Amygdala (tissue), 56 donors: Measurements from ENCODE around the gene B3GAT3.
"Not testable (repeated sequence)": the region's sequence is repeated elsewhere in the genome, so short reads cannot be mapped to it uniquely, and the experiment has no call there.

Experiments used
- DNase-seq, 56 donors: peaks; one replicate each; lab custom pipeline; 2025; lab: John Stamatoyannopoulos, UW

The B3GAT3 gene

GRCh38 chr11:62621567-62622470 is at the start of gene B3GAT3:
B3GAT3 (minus strand) TSS chr11:62621986; CDS start chr11:62621947, 39 bp downstream.
- DNase-seq, result peak; percentile 84 to 99 (median 96)

- DNase-seq, result no peak
Observed at GRCh38 chr11:62671236-62671607, 49.4 kb upstream of the B3GAT3 start.

DNA sequence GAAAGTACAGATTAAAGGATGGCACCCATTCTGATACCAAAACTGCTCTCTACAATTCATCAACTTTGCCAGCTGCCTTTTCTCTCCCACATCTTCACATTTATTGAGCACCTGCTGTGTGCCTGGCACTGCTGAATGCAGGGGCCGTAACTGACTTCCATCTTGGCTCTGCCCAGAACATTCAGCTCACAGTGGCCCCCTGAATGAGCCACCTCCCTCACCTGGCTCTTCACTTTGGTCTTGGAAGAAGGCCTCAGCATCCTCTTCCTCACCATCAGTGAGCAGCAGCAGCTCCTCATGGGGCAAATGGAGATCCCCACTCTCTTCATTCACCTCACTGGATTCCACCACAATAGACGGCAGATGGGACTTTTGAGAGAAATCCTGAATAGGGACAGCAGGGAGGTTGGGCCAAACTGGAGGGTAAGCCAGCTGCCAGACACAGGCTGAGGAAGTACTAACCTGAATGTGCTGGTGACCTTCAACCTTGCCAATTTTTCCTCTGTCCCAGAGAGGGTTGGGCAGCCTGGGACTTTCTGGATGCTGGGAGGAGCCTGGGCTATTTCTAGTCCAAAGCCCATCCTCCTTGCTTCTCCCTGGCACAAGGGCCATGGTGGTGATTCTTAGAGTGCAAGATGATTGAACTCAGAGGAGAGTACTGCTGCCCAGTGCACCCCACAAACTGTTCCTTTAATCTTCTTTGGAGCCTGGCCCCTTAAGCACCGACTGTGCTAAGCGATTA is 47.8 kb upstream of the B3GAT3 start:
- no peak for DNase-seq

DNA sequence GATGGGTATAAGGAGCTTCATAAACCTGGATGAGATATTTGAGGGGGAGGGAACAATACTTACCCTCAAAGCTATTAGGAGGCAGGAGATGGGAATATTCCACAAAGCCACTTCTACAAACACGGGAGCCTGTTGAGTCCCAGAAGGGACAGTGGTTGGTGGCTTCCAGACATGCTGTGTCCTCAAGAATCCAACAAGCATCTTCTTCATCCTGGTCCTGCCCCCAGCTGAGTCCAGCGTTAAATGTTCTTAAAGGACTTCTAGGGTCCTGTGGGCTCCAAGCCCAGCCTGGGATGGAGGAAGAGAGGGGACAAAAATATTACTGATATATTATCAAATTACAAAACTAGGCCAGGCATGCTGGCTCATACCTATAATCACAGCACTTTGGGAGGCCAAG is 45.7 kb upstream of the B3GAT3 start:
- DNase-seq, result no peak

DNA sequence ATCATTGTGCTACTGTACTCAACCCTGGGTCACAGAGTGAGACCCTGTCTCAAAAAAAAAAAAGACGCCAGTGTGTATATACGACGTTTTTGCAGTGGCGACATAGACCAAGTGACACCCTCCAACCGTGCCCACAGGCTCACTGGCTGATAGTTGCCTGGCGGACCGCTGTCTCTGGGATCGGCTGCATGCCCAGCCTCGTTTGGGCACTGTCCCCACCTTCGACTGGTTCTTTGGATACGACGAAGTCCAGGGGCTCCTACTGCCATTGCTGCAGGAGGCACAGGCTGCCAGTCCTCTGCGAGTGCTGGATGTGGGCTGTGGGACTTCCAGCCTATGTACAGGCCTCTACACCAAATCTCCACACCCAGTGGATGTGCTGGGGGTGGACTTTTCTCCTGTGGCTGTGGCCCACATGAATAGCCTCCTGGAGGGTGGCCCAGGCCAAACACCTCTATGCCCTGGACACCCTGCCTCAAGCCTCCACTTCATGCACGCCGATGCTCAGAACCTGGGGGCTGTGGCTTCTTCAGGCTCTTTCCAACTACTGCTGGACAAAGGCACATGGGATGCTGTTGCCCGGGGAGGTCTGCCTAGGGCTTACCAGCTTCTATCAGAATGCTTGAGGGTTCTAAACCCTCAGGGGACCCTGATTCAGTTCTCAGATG is 44.6 kb upstream of the B3GAT3 start:
- DNase-seq, result no peak

GRCh38 chr11:62665599-62666258 is 43.9 kb upstream of the B3GAT3 start:
- peak in 26 of 56 donors; percentile 20 to 71 (median 53) for DNase-seq

DNA sequence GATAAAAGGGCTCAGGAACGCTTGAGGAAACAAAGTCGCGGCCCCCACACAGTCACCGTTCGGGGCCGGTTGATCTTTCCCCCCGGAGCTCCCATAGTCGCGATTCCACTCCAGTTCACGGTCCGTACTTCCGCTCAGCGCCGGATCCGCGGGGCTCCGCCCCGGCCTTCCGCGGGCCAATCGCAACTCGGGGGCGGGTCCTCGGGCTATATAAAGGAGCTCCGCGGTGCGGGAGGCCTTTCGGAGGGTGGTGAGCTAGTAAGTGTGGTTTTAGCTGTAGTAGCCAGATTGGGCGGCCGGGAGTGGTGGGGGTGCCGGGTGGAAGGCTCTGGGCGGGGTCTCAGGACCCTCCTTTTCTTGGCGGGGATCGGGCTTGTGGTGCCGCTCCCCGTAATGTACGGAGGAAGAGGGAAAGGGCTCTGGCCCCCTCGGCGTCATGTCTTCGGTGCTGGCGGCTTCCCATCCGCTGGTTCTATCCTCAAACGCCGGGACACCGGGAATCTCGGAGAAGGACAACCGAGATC is 43.4 kb upstream of the B3GAT3 start, which contains the start of the genes C11orf98 and CSKMT:
C11orf98 (minus strand) TSS at position 136 of the 524 bp plus-strand sequence; CDS start at position 95, 41 bp downstream.
CSKMT (plus strand) TSS at position 238 of the 524 bp plus-strand sequence. CDS start 568 bp downstream, outside the sequence.
- peak; percentile 21 to 97 (median 92) for DNase-seq

- peak in 9 of 56 donors; percentile 40 to 72 (median 57) for DNase-seq
Observed at GRCh38 chr11:62664405-62665074, 42.8 kb upstream of the B3GAT3 start.

DNA sequence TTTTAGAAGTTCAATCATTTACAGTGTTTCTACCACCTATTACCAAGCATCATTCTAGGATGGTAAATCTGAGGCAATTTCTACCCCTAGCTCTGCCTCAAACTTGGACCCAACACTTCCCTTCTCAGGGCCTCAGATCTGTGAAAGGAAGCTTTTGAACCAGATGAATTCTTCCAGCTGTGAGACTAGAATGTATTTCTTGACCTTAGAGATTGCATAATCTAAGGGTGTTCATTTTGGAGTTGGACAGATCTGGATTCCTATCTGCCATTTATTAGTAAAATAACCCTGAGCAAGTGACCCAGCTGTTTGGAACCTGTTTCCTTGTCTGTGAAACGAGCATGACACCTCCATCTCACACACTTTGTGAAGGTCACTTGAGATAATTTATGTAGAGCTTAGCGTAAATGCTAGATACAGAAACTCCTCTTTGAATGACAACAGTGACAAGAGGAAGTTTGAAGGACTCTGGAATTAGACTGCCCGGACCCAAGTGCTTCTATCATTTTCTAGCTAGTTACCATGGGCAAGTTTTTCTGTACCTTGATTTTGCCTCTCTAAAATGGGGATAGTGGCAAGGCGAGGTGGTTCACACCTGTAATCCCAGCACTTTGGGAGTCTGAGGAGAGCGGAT is 35.1 kb upstream of the B3GAT3 start:
- DNase-seq, result no peak

DNA sequence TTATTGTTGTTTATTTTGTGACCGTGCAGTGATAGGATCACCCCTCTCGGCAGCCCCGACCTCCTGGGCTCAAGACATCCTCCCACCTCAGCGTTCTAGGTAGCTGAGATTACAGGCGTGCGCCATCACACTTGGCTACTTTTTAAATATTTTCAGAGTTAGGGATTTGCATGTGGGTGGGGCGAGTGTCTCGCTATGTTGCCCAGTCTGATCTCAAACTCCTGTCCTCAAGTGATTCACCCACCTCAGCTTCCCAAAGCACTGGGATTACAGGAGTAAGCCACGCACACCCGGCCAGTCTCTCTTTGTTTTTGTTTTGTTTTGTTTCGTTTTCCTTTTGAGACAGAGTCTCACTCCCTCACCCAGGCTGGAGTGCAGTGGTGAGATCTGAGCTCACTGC is 32.5 kb upstream of the B3GAT3 start:
- no peak for DNase-seq

DNA sequence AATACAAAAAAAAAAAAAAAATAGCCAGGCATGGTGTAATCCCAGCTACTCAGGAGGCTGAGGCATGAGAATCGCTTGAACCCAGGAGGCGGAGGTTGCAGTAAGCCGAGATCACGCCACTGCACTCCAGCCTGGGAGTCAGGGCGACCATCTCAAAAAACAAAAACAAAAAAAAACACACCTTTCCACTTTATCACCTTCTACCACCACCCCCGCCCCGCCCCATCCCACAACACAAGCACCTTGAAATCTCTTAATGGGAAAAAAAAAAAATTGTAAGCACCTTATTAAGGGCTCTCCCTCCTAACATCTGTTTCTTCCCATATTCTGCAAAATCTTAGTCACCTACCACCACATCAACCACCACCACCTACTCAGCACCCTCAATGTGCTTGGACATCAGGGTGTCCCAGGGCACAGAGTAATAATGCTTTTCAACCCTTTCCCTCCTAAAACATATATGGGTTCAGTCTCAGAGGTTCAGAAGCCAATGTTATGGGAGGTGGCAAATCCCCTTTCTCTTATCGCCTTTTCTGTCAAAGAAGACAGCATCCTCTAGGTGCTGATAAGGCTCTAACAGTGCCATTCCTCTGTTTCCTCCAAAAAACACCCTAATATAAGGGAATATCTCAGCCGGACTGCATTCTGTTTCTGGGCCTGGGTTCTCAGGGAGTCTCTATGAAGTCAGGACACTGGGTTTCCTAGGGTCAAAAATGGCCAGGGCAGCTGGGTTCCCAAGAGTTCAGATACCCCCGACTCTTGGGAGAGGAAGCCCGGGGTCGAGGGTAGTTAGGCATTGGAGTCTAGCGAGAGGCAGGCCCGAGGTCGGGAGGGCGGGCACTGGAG is 30.6 kb upstream of the B3GAT3 start:
- DNase-seq, result peak in 2 of 56 donors; percentile 43 to 53

DNA sequence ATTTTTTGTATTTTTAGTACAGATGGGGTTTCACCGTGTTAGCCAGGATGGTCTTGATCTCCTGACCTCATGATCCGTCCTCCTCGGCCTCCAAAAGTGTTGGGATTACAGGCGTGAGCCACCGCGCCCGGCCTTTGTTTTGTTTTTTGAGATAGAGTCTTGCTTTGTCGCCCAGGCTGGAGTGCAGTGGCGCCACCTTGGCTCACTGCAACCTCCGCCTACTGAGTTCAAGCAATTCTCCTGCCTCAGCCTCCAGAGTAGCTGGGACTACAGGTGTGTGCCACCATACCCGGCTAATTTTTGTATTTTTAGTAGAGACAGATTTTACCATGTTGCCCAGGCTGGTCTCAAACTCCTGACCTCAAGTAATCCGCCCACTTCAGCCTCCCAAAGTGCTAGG is 28.5 kb upstream of the B3GAT3 start:
- DNase-seq, result not testable (repeated sequence)

- DNase-seq, result no peak
Observed at GRCh38 chr11:62649486-62649885, 27.7 kb upstream of the B3GAT3 start.

GRCh38 chr11:62648967-62649364 is 27.2 kb upstream of the B3GAT3 start:
- DNase-seq, result no peak

DNA sequence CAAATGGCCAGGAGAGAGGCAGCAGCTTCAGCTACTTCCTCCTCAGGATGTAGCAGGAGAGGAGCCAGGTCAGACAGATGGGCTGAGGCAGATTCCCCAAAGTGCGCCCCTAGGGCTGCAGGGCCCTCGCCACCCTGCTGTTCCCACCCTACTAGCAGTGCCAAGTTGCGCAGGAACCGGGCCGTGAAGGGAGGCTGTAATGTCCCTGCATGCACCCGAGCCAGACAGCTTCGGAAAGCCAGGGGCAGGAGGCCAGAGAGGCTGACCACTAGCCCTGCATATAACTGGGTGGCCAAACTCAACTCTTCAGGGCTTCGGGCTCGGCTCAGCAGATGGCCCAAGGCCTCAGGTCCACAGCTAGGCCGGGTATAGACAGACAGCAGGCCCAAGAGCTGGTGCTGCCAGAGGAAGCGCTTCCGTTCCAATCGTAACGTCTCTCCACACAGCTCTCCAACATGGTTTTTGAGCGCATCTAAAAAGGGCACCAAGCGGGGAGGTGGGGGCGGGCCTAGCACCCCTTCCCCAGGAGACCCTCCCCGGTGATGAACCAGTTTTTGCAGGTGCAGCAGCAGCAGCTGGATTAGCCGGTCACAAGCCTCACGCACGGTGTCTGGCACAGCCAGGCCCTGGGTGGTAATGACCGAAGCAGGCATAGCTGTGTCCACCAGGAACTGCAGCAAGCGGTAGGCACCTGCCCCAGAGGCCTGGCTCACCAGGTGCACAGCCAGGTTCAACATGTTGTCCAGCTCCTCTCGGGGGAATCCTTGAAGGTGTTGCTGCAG is 26.6 kb upstream of the B3GAT3 start:
- no peak for DNase-seq

- DNase-seq, result no peak
Observed at GRCh38 chr11:62647609-62648005, 25.8 kb upstream of the B3GAT3 start.
